A673 (cell line): Measurements from ENCODE around the gene FCN1.

Experiments used
- CTCF ChIP-seq: fragments of 300-800, 200-600 bp; sonication (generic); conservative IDR thresholded peaks from 2 replicates; pipeline ENCODE4 v1.5.1; 2017; ENCODE audit warnings: low read depth, mild to moderate bottlenecking, antibody characterized with exemption, low read length, moderate library complexity, mixed read lengths
- EZH2 ChIP-seq: fragments of 200-600 bp; sonication (generic); IDR thresholded peaks from 2 replicates; pipeline ENCODE4 v1.6.1; 2017; ENCODE audit warnings: borderline replicate concordance, low read depth, mild to moderate bottlenecking, mixed read lengths, antibody characterized with exemption, low read length; ENCODE audit not compliant: poor library complexity, severe bottlenecking

- TF ChIP-seq EZH2 (no peak), CTCF (no peak)
These were observed 44.6 kb upstream of the FCN1 start for GRCh38 chr9:134962065-134962972.
